Ectodermal cell (in vitro differentiated cells): ENCODE results near the gene MEX3A.
"Not testable (repeated sequence)": the region's sequence is repeated elsewhere in the genome, so short reads cannot be mapped to it uniquely, and the experiment has no call there.

Experiments used
- H3K27ac ChIP-seq: 2 replicates; pipeline ENCODE4 v1.7.0; 2013; ENCODE audit warnings: mild to moderate bottlenecking, low read depth, low read length; ENCODE audit not compliant: insufficient read depth, poor library complexity, severe bottlenecking
- H3K27me3 ChIP-seq: 2 replicates; pipeline ENCODE4 v1.7.0; 2013; ENCODE audit warnings: mild to moderate bottlenecking, low read length; ENCODE audit not compliant: insufficient read depth, control insufficient read depth, poor library complexity, severe bottlenecking
- H3K36me3 ChIP-seq: one replicate; pipeline ENCODE4 v1.7.0; 2013; ENCODE audit warnings: low read length; ENCODE audit not compliant: control insufficient read depth, insufficient read depth
- H3K4me1 ChIP-seq: one replicate; pipeline ENCODE4 v1.7.0; 2013; ENCODE audit warnings: low read length; ENCODE audit not compliant: control insufficient read depth, insufficient read depth
- H3K4me3 ChIP-seq: 2 replicates; pipeline ENCODE4 v1.7.0; 2013; ENCODE audit warnings: low read depth, low read length, control low read depth; ENCODE audit not compliant: insufficient read depth
- H3K9me3 ChIP-seq: 2 replicates; pipeline ENCODE4 v1.7.0; 2013; ENCODE audit warnings: mild to moderate bottlenecking, low read length, moderate library complexity; ENCODE audit not compliant: control insufficient read depth
- WGBS, 2 experiments: methylation state at CpG; one replicate each; pipeline ENCODE4 v1.1.7; 2013; ENCODE audit warnings: missing lambda C conversion rate in 2 of 2; 5-methylcytosine and 5-hydroxymethylcytosine counted together

Gene MEX3A

DNA sequence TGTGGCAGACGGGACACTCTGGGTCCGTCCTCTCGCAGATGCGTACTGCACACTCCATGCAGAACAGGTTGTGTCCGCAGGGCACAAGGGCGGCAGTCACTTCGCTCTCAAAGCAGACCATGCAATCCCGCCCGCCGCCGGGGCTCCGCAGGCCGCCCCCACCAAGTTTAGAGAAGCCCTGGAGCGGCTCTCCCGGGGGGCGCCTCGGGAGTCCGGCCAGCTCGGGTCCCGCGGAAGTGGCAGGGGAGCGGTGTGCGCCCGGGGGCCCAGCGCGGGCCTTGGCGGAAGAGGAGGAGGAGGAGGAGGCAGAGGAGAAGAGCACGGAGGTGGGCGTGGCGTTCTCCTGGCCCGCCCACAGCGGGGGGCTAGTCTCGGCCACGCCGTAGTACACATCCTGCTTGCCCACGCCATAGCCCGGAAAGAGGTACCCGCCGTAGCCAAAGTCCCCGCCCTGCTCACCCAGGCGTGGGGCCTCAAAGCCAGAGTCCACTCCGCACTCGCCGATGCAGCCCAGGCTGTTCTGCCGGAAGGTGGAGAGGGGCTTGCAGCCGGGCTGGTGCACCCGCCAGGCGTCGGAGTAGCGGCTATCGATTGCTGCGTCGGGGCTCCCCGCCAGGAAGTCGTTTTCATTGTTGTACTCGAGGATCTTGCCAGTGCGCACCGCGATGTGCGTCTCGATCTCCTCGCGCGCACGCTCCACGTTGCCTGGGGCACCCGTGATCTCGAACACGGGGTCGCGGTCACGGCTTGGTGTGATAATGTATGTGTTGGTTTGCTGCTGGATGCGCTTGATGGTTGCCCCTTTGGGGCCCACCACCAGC lies 5.4 kb downstream of the MEX3A start:
- peaks cover 22% of the 10 kb centered on the region for H3K36me3 ChIP-seq
- WGBS, 2 experiments: 46 to 48% methylated on average over 73 of the region's 73 CpGs
- H3K4me1 ChIP-seq: peaks cover 72% of the 10 kb centered on the region
- H3K4me3 ChIP-seq: peak overlapping the region; percentile 29
- peak overlapping the region; percentile 76 for H3K27ac ChIP-seq
- H3K9me3 ChIP-seq: no peaks in the 10 kb centered on the region
- H3K27me3 ChIP-seq: no peaks in the 10 kb centered on the region

GRCh38 chr1:156075775-156076204 lies 6.5 kb downstream of the MEX3A start:
- Histone ChIP-seq H3K4me3 (no peak overlapping the region), H3K9me3 (no peaks in the 10 kb centered on the region), H3K36me3 (peaks cover 22% of the 10 kb centered on the region), H3K27ac (peak overlapping the region; percentile 66), H3K4me1 (peaks cover 72% of the 10 kb centered on the region), H3K27me3 (no peaks in the 10 kb centered on the region)
- 30 to 36% methylated on average over 3 to 4 of the region's 4 CpGs for WGBS, 2 experiments

DNA sequence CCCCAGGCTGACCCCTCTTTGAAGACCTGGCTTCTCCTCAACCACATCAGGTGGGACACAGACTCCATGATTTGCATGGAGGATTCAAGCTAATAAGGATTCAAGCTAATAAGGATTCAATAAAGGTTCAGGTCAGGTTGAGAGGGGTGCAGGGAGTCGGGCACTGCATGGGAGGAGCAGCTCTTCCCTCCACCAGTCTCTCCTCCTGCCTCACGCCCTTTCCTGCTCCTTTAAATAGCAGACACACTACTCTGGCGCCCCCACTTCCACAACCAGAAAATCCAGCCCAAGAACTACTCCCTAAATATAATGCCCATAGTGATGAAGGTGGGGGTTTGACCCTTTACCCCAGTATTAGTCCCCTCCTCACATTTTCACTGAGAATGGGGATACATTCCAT lies 7.1 kb downstream of the MEX3A start:
- peak overlapping the region; percentile 56 for H3K27ac ChIP-seq
- peaks cover 77% of the 10 kb centered on the region for H3K4me1 ChIP-seq
- 41 to 69% methylated on average over 2 to 3 of the region's 3 CpGs for WGBS, 2 experiments
- H3K9me3 ChIP-seq: no peaks in the 10 kb centered on the region
- H3K4me3 ChIP-seq: peak overlapping the region; percentile 14
- H3K36me3 ChIP-seq: peaks cover 22% of the 10 kb centered on the region
- H3K27me3 ChIP-seq: no peaks in the 10 kb centered on the region

GRCh38 chr1:156074661-156075060 lies 7.6 kb downstream of the MEX3A start:
- H3K9me3 ChIP-seq: no peaks in the 10 kb centered on the region
- peak overlapping the region; percentile 14 for H3K4me3 ChIP-seq
- H3K4me1 ChIP-seq: peaks cover 80% of the 10 kb centered on the region
- H3K27ac ChIP-seq: peak overlapping the region; percentile 56
- H3K27me3 ChIP-seq: no peaks in the 10 kb centered on the region
- peaks cover 22% of the 10 kb centered on the region for H3K36me3 ChIP-seq
- 34 to 49% methylated on average over 5 to 6 of the region's 8 CpGs for WGBS, 2 experiments

- H3K27ac ChIP-seq: peak overlapping the region; percentile 22
- H3K27me3 ChIP-seq: no peaks in the 10 kb centered on the region
- 0% methylated on average over 3 to 4 of the region's 5 CpGs for WGBS, 2 experiments
- H3K4me1 ChIP-seq: peaks cover 71% of the 10 kb centered on the region
- H3K36me3 ChIP-seq: peaks cover 22% of the 10 kb centered on the region
- H3K9me3 ChIP-seq: no peaks in the 10 kb centered on the region
- no peak overlapping the region for H3K4me3 ChIP-seq
Measured at GRCh38 chr1:156073740-156074139, 8.5 kb downstream of the MEX3A start.

- WGBS, 2 experiments: 0 to 2% methylated on average over 1 of the region's 1 CpG
Measured at GRCh38 chr1:156073110-156073687, 9.1 kb downstream of the MEX3A start.

DNA sequence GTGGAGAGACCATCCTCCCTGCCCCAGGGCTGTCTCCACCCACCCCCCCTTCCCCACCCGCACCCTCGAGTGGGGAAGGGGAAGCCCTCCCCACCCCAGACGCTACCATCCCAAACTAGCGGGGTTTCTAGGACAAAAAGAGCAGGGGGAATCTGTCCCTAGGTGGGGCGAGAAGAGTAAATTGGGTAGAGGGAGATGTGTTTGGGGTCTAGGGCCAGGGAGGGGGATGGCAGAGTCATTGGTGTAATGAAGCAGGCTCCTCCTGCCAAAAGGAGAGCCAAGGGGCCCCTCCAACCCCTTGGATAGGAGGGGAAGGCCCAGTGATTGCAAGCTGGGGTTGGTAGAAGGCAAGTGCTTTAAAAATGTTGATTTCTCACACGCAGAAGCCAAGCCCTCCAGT lies 10.0 kb downstream of the MEX3A start:
- H3K4me1 ChIP-seq: peaks cover 56% of the 10 kb centered on the region
- H3K27ac ChIP-seq: no peak overlapping the region
- 59 to 68% methylated on average over 3 to 6 of the region's 6 CpGs for WGBS, 2 experiments

More at GRCh38 chr1:156073110-156073687, 9.1 kb downstream of the MEX3A start:
- no peaks in the 10 kb centered on the region for H3K9me3 ChIP-seq
- H3K4me3 ChIP-seq: no peak overlapping the region
- H3K27me3 ChIP-seq: no peaks in the 10 kb centered on the region
- H3K27ac ChIP-seq: peak overlapping the region; percentile 22
- H3K36me3 ChIP-seq: peaks cover 22% of the 10 kb centered on the region
- H3K4me1 ChIP-seq: peaks cover 65% of the 10 kb centered on the region

GRCh38 chr1:156071332-156071816 lies 10.9 kb downstream of the MEX3A start:
- not testable (repeated sequence) for H3K27me3 ChIP-seq, H3K9me3 ChIP-seq, H3K27ac ChIP-seq, H3K4me3 ChIP-seq
- peaks cover 48% of the 10 kb centered on the region for H3K4me1 ChIP-seq
- peaks cover 12% of the 10 kb centered on the region for H3K36me3 ChIP-seq
- WGBS, 2 experiments: 91 to 94% methylated on average over 7 of the region's 7 CpGs

More for the DNA sequence above, 10.0 kb downstream of the MEX3A start:
- H3K4me3 ChIP-seq: no peak overlapping the region
- H3K36me3 ChIP-seq: peaks cover 19% of the 10 kb centered on the region
- H3K27me3 ChIP-seq: no peaks in the 10 kb centered on the region
- H3K9me3 ChIP-seq: no peaks in the 10 kb centered on the region

DNA sequence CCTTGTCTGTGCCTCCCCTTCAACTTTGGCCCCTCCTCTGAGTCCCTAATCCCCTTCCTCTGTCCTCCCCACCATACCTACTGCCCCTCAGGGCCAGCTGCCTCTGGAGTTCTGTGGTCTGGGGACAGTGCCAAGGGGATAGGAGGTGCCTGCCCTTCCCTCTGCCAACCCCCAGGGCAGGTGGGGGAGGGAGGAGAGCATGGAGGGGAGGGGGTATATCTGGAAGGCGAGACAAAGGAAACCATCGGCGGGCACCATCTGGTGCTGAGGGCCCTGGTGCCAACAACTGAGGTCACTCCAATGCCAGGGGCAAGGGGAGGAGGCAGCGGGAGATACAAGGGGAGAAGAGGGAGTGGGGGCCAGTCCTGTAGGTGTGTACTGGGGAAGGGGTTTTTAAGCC lies 11.7 kb downstream of the MEX3A start:
- 82 to 87% methylated on average over 4 of the region's 4 CpGs for WGBS, 2 experiments
- no peak overlapping the region for H3K27ac ChIP-seq
- H3K4me3 ChIP-seq: no peak overlapping the region

More for the DNA sequence above, 11.7 kb downstream of the MEX3A start:
- Histone ChIP-seq H3K9me3 (no peaks in the 10 kb centered on the region), H3K36me3 (peaks cover 8% of the 10 kb centered on the region), H3K4me1 (peaks cover 47% of the 10 kb centered on the region), H3K27me3 (no peaks in the 10 kb centered on the region)
